Stimulated activated CD4-positive, alpha-beta T cell treated with anti-CD3 and anti-CD28 coated beads, Interleukin-4, amount 100 ng/mL, for 1 hour (primary cell): Measurements from ENCODE around the gene GRB10.
"Not testable (repeated sequence)": the region's sequence is repeated elsewhere in the genome, so short reads cannot be mapped to it uniquely, and the experiment has no call there.

Source experiments
- DNase-seq: peaks from one replicate; pipeline ENCODE4 v3.0.0-alpha.2; 2020

The GRB10 gene

GRCh38 chr7:50596484-50596883, 186.2 kb downstream of the GRB10 start:
- no peak for DNase-seq

GRCh38 chr7:50595491-50596102, 187.1 kb downstream of the GRB10 start:
- no peak for DNase-seq

DNA sequence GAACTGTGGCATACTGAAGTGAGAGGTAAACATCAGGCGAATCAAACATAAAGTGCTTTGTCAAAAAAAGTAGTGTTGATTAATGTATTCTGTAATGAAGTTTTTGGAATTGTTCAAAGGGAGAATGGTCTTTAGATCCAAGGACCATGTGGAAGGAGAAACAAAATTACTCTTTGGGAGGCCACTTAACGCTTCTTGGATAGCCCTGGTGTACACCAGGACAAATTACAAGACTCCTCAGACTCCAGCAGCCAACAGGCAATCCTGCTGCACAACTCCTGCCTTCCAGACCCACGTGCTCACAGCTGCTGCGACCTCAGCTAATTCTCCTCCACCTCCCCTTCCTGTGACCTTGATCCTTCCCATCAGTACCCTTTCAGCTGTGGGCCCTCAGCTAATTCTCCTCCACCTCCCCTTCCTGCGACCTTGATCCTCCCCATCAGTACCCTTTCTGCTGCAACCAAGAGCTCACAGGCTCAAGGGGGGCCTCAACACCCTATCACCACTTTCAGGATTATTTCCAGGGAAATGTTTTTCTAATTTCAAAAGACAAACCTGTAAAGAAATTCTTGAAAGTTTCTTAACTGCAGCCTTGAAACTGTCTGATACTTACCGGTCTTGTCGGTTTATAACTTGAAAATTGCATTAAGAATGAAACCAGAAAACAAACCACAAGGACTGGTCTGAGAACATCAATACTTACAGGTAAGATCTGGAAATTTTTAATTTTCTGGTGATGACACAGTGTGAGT, 187.8 kb downstream of the GRB10 start:
- no peak for DNase-seq

- DNase-seq, result no peak
Observed at GRCh38 chr7:50594136-50594535, 188.6 kb downstream of the GRB10 start.

- no peak for DNase-seq
Observed at GRCh38 chr7:50592940-50593339, 189.8 kb downstream of the GRB10 start.

- no peak for DNase-seq
Observed at GRCh38 chr7:50591480-50592438, 190.9 kb downstream of the GRB10 start.

- no peak for DNase-seq
Observed at GRCh38 chr7:50591098-50591479, 191.6 kb downstream of the GRB10 start.

DNA sequence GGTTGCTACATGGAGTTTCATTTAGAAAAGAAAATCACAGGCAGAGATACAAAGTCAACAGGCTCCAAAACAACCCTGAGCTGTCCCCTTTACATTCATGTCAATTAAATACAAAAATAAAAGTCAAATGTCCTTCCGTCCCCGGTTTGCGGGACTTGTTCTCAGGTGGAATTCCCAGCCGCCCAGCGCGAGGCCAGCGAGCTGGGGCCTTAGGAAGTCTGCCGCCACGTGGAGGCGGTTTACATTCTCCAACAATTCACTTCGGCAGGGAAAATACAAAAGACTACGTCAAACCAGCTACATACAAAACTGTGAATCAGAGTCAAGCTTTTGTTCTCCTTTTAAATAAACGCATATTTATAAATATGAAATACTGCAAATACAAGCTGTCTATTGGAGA, 192.2 kb downstream of the GRB10 start:
- DNase-seq, result no peak

- DNase-seq, result no peak
Observed at GRCh38 chr7:50589364-50589763, 193.3 kb downstream of the GRB10 start.

DNA sequence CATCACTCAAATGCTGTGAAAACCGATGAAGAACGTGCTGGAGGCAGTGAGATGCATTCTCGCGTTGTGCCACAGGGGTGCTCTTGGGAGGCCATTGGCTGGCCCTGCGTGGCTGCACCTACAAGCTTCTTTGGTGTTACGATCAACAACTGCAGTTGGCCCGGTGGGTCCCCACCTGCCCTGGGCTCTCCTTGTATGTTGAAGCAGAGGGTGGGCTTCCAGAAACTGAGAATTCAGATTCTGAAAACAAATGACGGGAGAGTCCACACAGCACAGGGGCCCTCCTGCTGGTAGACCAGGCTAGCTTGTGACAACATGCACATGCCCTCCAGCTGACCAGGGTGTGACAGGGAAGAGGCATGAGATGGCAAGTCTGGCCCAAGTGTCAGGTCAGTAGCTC, 193.8 kb downstream of the GRB10 start:
- DNase-seq, result no peak

DNA sequence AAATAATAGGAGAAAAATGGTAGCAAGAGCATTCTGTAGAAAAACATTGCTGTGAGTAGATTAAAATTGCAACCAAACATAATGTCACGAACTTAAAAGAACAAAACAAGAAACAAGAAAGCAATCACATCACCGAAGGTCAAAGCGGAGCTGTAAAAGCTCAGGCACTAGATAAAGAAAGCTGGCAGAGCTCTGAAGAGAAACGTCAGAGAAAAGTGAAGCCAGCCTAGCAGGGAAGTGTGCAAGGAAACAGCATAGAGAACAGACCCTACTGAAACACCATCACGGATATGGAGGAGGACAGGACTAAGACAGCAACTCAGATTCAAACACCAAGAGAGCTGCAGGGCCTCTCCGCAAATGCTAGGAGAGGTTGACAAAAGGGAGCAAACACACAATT, 195.0 kb downstream of the GRB10 start:
- no peak for DNase-seq

- no peak for DNase-seq
Observed at GRCh38 chr7:50584793-50585408, 197.8 kb downstream of the GRB10 start.

DNA sequence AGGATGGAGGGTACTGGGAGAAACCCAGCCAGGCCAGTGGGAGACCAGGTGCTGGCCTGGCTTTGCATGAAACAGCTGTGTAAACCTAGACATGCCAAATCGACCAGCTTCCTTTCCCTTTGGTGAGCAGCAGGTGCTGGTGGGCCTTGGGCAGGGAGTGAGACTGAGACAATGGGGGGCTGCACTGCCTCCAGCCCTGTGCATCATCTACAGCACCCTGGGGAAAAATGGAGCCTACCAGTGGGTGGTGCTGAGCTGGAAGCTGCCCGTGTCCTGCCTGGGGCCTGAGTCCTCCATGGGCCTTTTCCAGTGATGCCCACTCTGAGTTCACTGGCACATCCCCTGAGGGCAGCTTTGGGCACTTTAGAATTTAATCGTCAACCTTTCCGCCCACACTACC, 198.3 kb downstream of the GRB10 start:
- no peak for DNase-seq

DNA sequence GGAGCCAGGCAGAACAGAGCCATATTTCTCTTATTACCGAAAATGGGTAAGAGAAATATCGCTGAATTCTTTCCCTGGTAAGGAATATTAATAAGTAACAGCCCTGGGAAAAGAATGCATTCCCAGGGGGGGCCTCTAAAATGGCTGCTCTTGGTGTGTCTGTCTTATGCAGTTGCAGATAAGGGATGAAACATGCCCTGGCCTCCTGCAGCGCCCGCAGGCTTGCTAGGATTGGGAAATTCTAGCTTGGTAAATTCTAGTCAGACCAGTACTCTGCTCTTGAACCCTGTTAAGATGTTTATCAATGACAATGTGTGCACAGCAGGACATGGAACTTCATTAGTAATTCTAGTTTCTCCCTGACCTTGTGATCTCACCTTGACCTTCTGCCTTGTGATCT, 199.4 kb downstream of the GRB10 start:
- DNase-seq, result not testable (repeated sequence)

- not testable (repeated sequence) for DNase-seq
Observed at GRCh38 chr7:50582271-50582670, 200.4 kb downstream of the GRB10 start.

GRCh38 chr7:50580666-50581065, 202.0 kb downstream of the GRB10 start:
- not testable (repeated sequence) for DNase-seq

- DNase-seq, result no peak
Observed at GRCh38 chr7:50580057-50580456, 202.6 kb downstream of the GRB10 start.

- not testable (repeated sequence) for DNase-seq
Observed at GRCh38 chr7:50578105-50578504, 204.6 kb downstream of the GRB10 start.

DNA sequence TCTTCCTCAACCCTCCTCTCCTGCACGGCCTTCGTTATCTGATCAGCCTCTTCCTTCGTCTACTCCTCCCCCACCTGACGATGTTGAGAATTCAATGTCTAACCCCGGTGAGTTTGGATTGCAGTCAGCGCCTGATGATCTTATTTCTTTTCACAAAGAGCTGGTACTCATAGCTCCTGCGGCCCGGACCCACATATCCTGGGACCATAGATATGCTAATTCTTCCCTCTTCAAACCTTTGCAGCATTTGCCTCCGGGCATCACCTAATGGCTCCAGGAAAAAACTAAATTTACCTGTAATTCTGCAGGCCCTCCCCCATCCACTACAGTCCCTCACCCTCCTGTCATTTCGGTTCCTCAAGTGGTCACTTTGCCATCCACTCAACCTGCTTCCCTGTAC, 205.1 kb downstream of the GRB10 start:
- no peak for DNase-seq

GRCh38 chr7:50576388-50576787, 206.3 kb downstream of the GRB10 start:
- not testable (repeated sequence) for DNase-seq

- no peak for DNase-seq
Observed at GRCh38 chr7:50567715-50568261, 214.9 kb downstream of the GRB10 start.

- no peak for DNase-seq
Observed at GRCh38 chr7:50565977-50566376, 216.7 kb downstream of the GRB10 start.

GRCh38 chr7:50565559-50565916, 217.2 kb downstream of the GRB10 start:
- DNase-seq, result no peak
